ENCODE measurements around the gene FRYL.

The FRYL gene

GRCh38 chr4:48509543-48509942, 270.5 kb downstream of the FRYL start:
- TF ChIP-seq CTCF (IDR thresholded peaks at IDR 0.05): no peak

DNA sequence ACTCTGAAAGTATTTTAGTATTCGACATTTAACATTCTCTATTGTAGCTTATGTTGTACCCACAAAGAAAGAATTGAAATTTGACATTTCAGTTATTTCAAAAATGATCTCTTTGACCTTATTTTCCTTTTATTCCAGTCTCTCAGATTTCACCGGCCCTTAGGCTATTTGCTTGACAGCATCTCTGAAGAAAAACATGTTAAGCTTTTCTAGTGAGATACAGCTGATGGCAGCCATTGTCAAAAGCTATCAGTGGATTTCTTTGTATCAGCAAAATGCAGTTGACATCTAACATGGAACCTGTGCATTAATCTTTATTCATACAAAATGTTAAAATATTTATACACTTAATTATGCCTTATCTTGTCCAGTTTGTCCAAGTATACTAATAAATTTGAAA, 273.4 kb downstream of the FRYL start:
- no peak for TF ChIP-seq CTCF (IDR thresholded peaks at IDR 0.05)

DNA sequence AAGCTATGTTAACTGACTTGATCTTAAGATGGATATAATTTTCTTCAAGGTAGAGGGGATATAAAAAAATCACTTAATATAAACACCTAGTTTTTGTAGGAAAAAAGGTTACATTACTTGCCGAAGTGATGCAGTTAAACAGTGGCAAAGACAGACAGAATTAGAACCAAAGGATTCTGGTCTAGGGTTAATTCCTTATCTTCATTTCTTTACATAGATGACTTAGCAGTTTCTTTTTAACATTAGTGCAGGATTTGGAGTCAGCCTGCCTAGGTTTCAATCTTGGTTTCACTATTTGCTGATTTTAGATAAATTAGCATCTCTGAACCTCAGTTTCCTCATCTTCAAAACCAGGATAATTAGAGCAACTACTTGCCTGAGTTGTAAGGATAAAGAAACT, 275.7 kb downstream of the FRYL start:
- no peak for TF ChIP-seq CTCF (IDR thresholded peaks at IDR 0.05)

GRCh38 chr4:48504026-48504330, 276.1 kb downstream of the FRYL start:
- no peak for TF ChIP-seq CTCF (IDR thresholded peaks at IDR 0.05)

DNA sequence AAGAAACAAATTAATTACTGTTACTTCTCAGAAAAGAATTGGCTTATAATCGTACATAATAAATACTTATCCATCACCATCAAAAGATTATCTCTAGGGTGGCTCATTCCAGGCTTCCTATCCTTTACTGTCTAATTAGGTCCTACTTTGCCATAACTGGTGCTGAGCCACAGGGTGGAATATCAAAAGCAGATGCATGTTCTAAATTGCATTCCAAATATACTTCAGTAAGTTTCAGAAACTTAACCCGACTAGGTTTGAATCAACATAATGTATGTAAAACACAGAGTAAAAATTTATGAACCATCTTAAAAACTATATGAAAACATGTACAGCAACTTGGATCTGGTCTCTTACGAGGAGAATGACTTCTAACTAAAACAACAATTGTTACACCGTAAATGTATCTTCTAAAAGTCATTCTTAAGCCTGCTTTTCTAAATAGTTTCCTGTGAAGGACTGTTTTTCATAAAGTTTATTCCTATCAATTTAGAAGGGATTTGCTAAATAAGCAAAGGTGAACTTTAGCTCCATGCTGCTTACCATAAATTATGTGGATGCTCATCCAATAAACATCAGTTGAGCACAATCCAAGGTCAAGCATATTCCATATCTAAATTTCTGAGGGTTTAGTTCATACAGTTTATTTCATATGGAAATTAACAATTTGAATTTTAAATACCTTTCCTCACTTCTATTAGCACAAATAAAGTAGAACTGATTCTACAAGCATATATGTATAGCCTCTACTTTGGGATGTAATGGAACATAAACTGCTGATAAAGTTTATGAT, 276.6 kb downstream of the FRYL start:
- no peak for TF ChIP-seq CTCF (IDR thresholded peaks at IDR 0.05)

GRCh38 chr4:48499551-48500066, 280.5 kb downstream of the FRYL start:
- no peak for TF ChIP-seq CTCF (IDR thresholded peaks at IDR 0.05)

- no peak for TF ChIP-seq CTCF (IDR thresholded peaks at IDR 0.05)
These were observed 281.2 kb downstream of the FRYL start for GRCh38 chr4:48498895-48499294.

- TF ChIP-seq CTCF (IDR thresholded peaks at IDR 0.05): no peak
These were observed 284.1 kb downstream of the FRYL start for GRCh38 chr4:48495941-48496340.

All from LNCAP (cell line).